DND-41 (cell line): ENCODE results near the gene VCL.

Experiments used
- EZH2 ChIP-seq: IDR thresholded peaks from 3 replicates; pipeline ENCODE4 v1.6.1; 2012; ENCODE audit warnings: borderline replicate concordance, low read depth, mild to moderate bottlenecking, moderate library complexity, low read length, inconsistent platforms; ENCODE audit not compliant: severe bottlenecking
- TF ChIP-seq, protein P1 (sequence below): IDR thresholded peaks from 2 replicates; pipeline ENCODE4 v1.5.1; 2012; ENCODE audit warnings: borderline replicate concordance, low read length, moderate library complexity, mild to moderate bottlenecking; ENCODE audit not compliant: poor library complexity, severe bottlenecking; ENCODE audit errors: extremely low read depth

GRCh38 chr10:74063256-74063655 lies 65.3 kb downstream of the VCL start:
- TF ChIP-seq, protein P1, sequence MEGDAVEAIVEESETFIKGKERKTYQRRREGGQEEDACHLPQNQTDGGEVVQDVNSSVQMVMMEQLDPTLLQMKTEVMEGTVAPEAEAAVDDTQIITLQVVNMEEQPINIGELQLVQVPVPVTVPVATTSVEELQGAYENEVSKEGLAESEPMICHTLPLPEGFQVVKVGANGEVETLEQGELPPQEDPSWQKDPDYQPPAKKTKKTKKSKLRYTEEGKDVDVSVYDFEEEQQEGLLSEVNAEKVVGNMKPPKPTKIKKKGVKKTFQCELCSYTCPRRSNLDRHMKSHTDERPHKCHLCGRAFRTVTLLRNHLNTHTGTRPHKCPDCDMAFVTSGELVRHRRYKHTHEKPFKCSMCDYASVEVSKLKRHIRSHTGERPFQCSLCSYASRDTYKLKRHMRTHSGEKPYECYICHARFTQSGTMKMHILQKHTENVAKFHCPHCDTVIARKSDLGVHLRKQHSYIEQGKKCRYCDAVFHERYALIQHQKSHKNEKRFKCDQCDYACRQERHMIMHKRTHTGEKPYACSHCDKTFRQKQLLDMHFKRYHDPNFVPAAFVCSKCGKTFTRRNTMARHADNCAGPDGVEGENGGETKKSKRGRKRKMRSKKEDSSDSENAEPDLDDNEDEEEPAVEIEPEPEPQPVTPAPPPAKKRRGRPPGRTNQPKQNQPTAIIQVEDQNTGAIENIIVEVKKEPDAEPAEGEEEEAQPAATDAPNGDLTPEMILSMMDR, result no peak
- no peak for TF ChIP-seq EZH2
